WTC11 (cell line): Measurements from ENCODE around the gene FREY1. TPM values are rescaled to one million over a fixed set of nuclear protein-coding genes. Genes with fewer than 3 reads are reported as not detected.

Experiments
- ATAC-seq: fragments of 200-7000 bp; cut with Tn5 transposase; 2 replicates; pipeline ENCODE4 v1.10.0; 2021; ENCODE audit warnings: mild to moderate bottlenecking, moderate library complexity
- CTCF ChIA-PET: fragments of 300-600 bp; sonication (Branson Sonifier 250); formaldehyde crosslinking; loops from one replicate; lab custom pipeline; 2021; ENCODE audit warnings: antibody characterized with exemption; lab: Charles Lee
- POLR2A ChIA-PET: fragments of 350-600 bp; sonication (Branson Sonifier 250); formaldehyde crosslinking; loops from one replicate; lab custom pipeline; 2021; ENCODE audit warnings: antibody characterized with exemption; lab: Charles Lee
- DNase-seq: peaks from one replicate; pipeline ENCODE4 v3.0.0; 2021; ENCODE audit warnings: low spot score
- H3K27ac Mint-ChIP-seq: 2 replicates; pipeline ENCODE4 v1.8.0; 2021; ENCODE audit warnings: mixed read lengths
- H3K27me3 Mint-ChIP-seq: 2 replicates; pipeline ENCODE4 v1.8.0; 2021; ENCODE audit warnings: low read depth, mild to moderate bottlenecking, moderate library complexity, mixed read lengths
- H3K36me3 Mint-ChIP-seq: 2 replicates; pipeline ENCODE4 v1.8.0; 2021; ENCODE audit warnings: mixed read lengths
- H3K4me1 Mint-ChIP-seq: 2 replicates; pipeline ENCODE4 v1.8.0; 2022; ENCODE audit warnings: mixed read lengths
- H3K4me3 Mint-ChIP-seq: 2 replicates; pipeline ENCODE4 v1.8.0; 2021; ENCODE audit warnings: mild to moderate bottlenecking, moderate library complexity, mixed read lengths
- H3K9me3 Mint-ChIP-seq: 2 replicates; pipeline ENCODE4 v1.8.0; 2021; ENCODE audit warnings: mixed read lengths
- ATF1 ChIP-seq: sonication (generic); formaldehyde crosslinking; IDR thresholded peaks from 2 replicates; pipeline ENCODE4 v1.8.1; 2023; ENCODE audit warnings: mild to moderate bottlenecking, moderate library complexity, missing genetic modification reagents
- CBFB ChIP-seq: sonication (generic); formaldehyde crosslinking; IDR thresholded peaks from 2 replicates; pipeline ENCODE4 v1.8.1; 2022; ENCODE audit warnings: mild to moderate bottlenecking, low read depth, missing genetic modification reagents
- CREB1 ChIP-seq: sonication (generic); formaldehyde crosslinking; IDR thresholded peaks from 2 replicates; pipeline ENCODE4 v1.8.0; 2023; ENCODE audit warnings: mild to moderate bottlenecking, missing genetic modification reagents
- E2F4 ChIP-seq: sonication (generic); formaldehyde crosslinking; IDR thresholded peaks from 2 replicates; pipeline ENCODE4 v1.8.1; 2022; ENCODE audit warnings: low read depth, mild to moderate bottlenecking, moderate library complexity, missing genetic modification reagents, borderline replicate concordance
- GTF2I ChIP-seq: fragments of 250-450 bp; sonication (Bioruptor Pico); conservative IDR thresholded peaks from 2 replicates; pipeline ENCODE4 v1.4.0; 2021; ENCODE audit warnings: mild to moderate bottlenecking
- HMGA2 ChIP-seq: fragments of 250-450 bp; sonication (Bioruptor Pico); IDR thresholded peaks from 2 replicates; pipeline ENCODE4 v1.4.0; 2021; ENCODE audit warnings: mild to moderate bottlenecking, moderate library complexity
- MYBL2 ChIP-seq: sonication (generic); formaldehyde crosslinking; IDR thresholded peaks from 2 replicates; pipeline ENCODE4 v1.8.1; 2023; ENCODE audit warnings: mild to moderate bottlenecking, moderate library complexity, missing genetic modification reagents
- NR1H2 ChIP-seq: sonication (generic); formaldehyde crosslinking; IDR thresholded peaks from 2 replicates; pipeline ENCODE4 v1.9.0; 2021; ENCODE audit warnings: mild to moderate bottlenecking, moderate library complexity, missing genetic modification reagents
- NR3C1 ChIP-seq: sonication (generic); formaldehyde crosslinking; conservative IDR thresholded peaks from 2 replicates; pipeline ENCODE4 v1.8.1; 2023; ENCODE audit warnings: low read depth, mild to moderate bottlenecking, missing genetic modification reagents
- OVOL2 ChIP-seq: fragments of 250-450 bp; sonication (Bioruptor Pico); IDR thresholded peaks from 2 replicates; pipeline ENCODE4 v1.9.0; 2021; ENCODE audit warnings: mild to moderate bottlenecking, borderline replicate concordance
- PRDM15 ChIP-seq: sonication (generic); formaldehyde crosslinking; IDR thresholded peaks from 2 replicates; pipeline ENCODE4 v1.8.0; 2022; ENCODE audit warnings: missing genetic modification reagents
- RELA ChIP-seq: sonication (generic); formaldehyde crosslinking; IDR thresholded peaks from 2 replicates; pipeline ENCODE4 v1.8.1; 2022; ENCODE audit warnings: missing genetic modification reagents, mild to moderate bottlenecking, borderline replicate concordance
- SP1 ChIP-seq: sonication (generic); formaldehyde crosslinking; conservative IDR thresholded peaks from 2 replicates; pipeline ENCODE4 v1.8.1; 2022; ENCODE audit warnings: missing genetic modification reagents
- ZNF121 ChIP-seq: sonication (generic); formaldehyde crosslinking; IDR thresholded peaks from 2 replicates; pipeline ENCODE4 v1.8.0; 2023; ENCODE audit warnings: missing genetic modification reagents
- ZNF281 ChIP-seq: sonication (generic); formaldehyde crosslinking; IDR thresholded peaks from 2 replicates; pipeline ENCODE4 v1.8.0; 2023; ENCODE audit warnings: mild to moderate bottlenecking, missing genetic modification reagents
- ZNF416 ChIP-seq: fragments of 250-450 bp; sonication (Bioruptor Pico); IDR thresholded peaks from 2 replicates; pipeline ENCODE4 v1.9.0; 2021; ENCODE audit warnings: mild to moderate bottlenecking, inconsistent platforms
- ZNF423 ChIP-seq: fragments of 250-450 bp; sonication (Bioruptor Pico); IDR thresholded peaks from 2 replicates; pipeline ENCODE4 v2.1.2; 2022; ENCODE audit warnings: mild to moderate bottlenecking, moderate library complexity
- ZNF425 ChIP-seq: fragments of 250-450 bp; sonication (Bioruptor Pico); conservative IDR thresholded peaks from 2 replicates; pipeline ENCODE4 v1.9.0; 2021; ENCODE audit warnings: mild to moderate bottlenecking
- ZNF532 ChIP-seq: fragments of 250-450 bp; sonication (Bioruptor Pico); IDR thresholded peaks from 2 replicates; pipeline ENCODE4 v1.9.0; 2021; ENCODE audit warnings: mild to moderate bottlenecking, borderline replicate concordance
- total RNA-seq: library from RNA; stranded (reverse); gene quantifications from 3 replicates; pipeline ENCODE4 v1.2.3, GENCODE V29; 2021

The FREY1 gene
- total RNA-seq, 1 experiment from 2014 or later = 2.1 TPM

GRCh38 chr11:45924036-45924915 lies 17.2 kb upstream of the FREY1 start:
- DNase-seq (peak; percentile 8), ATAC-seq (no peak)
- ChIA-PET POLR2A (interaction anchor here (0.6 to 1.1 kb wide), 4 partner anchors 8 to 319 kb away, joined by 3 to 4 read pairs (median 4); no protein-coding TSS in a partner anchor), CTCF (interaction anchor here (1.0 to 4.0 kb wide), 7 partner anchors 27 to 82 kb away, joined by 3 to 33 read pairs (median 5); no protein-coding TSS in a partner anchor)
- H3K4me1 Mint-ChIP-seq = peaks cover 31% of the 10 kb centered on the region
- H3K9me3 Mint-ChIP-seq = no peaks in the 10 kb centered on the region
- TF ChIP-seq MYBL2 (CRISPR knock-in tag) (no peak), ZNF281 (CRISPR knock-in tag) (no peak), HMGA2 (CRISPR knock-in tag) (no peak), ATF1 (no peak), CBFB (CRISPR knock-in tag) (no peak), ZNF416 (CRISPR knock-in tag) (no peak), OVOL2 (CRISPR knock-in tag) (no peak), CREB1 (CRISPR knock-in tag) (no peak), NR3C1 (CRISPR knock-in tag) (no peak), ZNF532 (CRISPR knock-in tag) (no peak), NR1H2 (no peak), ZNF121 (CRISPR knock-in tag) (no peak), E2F4 (CRISPR knock-in tag) (no peak)
- H3K27ac Mint-ChIP-seq = peak overlapping the region; percentile 52
- H3K36me3 Mint-ChIP-seq = peaks cover 25% of the 10 kb centered on the region
- H3K27me3 Mint-ChIP-seq = peaks cover 2% of the 10 kb centered on the region; the same call in 1 of the 2 replicates
- H3K4me3 Mint-ChIP-seq = peak overlapping the region; percentile 92

GRCh38 chr11:45922425-45923082 lies 15.5 kb upstream of the FREY1 start, which contains the start of gene LARGE2:
TSS of gene LARGE2 (plus strand) at chr11:45922656. CDS start at chr11:45922883, 227 bp downstream.
- DNase-seq (no peak), ATAC-seq (peak; percentile 36)
- CTCF ChIA-PET = interaction anchor here (0.8 to 4.0 kb wide), 15 partner anchors 25 to 470 kb away, joined by 3 to 33 read pairs (median 4); no protein-coding TSS in a partner anchor
- Mint-ChIP-seq H3K4me1 (peaks cover 36% of the 10 kb centered on the region), H3K36me3 (peaks cover 17% of the 10 kb centered on the region), H3K4me3 (peak within 1 kb of the TSS; percentile 92), H3K27me3 (peaks cover 2% of the 10 kb centered on the region; the same call in 1 of the 2 replicates), H3K9me3 (no peaks in the 10 kb centered on the region), H3K27ac (peak within 1 kb of the TSS; percentile 99)
- POLR2A ChIA-PET = interaction anchor here (0.5 to 1.8 kb wide), 21 partner anchors 8 to 373 kb away, joined by 3 to 12 read pairs (median 4); partner anchors contain the start of gene CRY2
- TF ChIP-seq ZNF423 (CRISPR knock-in tag) (peak; percentile 3; the same call in 1 of the 2 replicates), RELA (CRISPR knock-in tag) (no peak), ZNF425 (CRISPR knock-in tag) (no peak), SP1 (CRISPR knock-in tag) (peak; percentile 78), PRDM15 (no peak), GTF2I (CRISPR knock-in tag) (no peak)
